HepG2 (cell line): ENCODE data around the gene ERF. TPM values are rescaled to one million over a fixed set of nuclear protein-coding genes. Genes with fewer than 3 reads are reported as not detected.
A peak's percentile ranks its signal among the peaks of the same experiment; 100 is the strongest.

ENCODE experiments used
- ARHGAP35 ChIP-seq: sonication (generic); formaldehyde crosslinking; IDR thresholded peaks from 2 replicates; pipeline ENCODE4 v1.9.0; 2022; ENCODE audit warnings: mild to moderate bottlenecking, inconsistent platforms, moderate library complexity, missing genetic modification reagents, borderline replicate concordance
- BRD4 ChIP-seq: sonication (generic); formaldehyde crosslinking; IDR thresholded peaks from 2 replicates; pipeline ENCODE4 v1.4.0; 2020; ENCODE audit warnings: missing genetic modification reagents
- NFATC3 ChIP-seq: sonication (generic); formaldehyde crosslinking; IDR thresholded peaks from 2 replicates; pipeline ENCODE4 v1.5.1; 2020; ENCODE audit warnings: mild to moderate bottlenecking, missing genetic modification reagents
- SIX4 ChIP-seq: sonication (generic); formaldehyde crosslinking; IDR thresholded peaks from 2 replicates; pipeline ENCODE4 v1.4.0; 2020; ENCODE audit warnings: missing genetic modification reagents
- ZBTB49 ChIP-seq: sonication (generic); formaldehyde crosslinking; IDR thresholded peaks from 2 replicates; pipeline ENCODE4 v1.4.0; 2020; ENCODE audit warnings: missing genetic modification reagents, borderline replicate concordance
- ZC3H4 ChIP-seq: sonication (generic); formaldehyde crosslinking; IDR thresholded peaks from 2 replicates; pipeline ENCODE4 v1.4.0; 2020; ENCODE audit warnings: missing genetic modification reagents, borderline replicate concordance
- ZFP36 ChIP-seq: fragments of 150-350 bp; IDR thresholded peaks from 2 replicates; pipeline ENCODE4 v1.6.1; 2018; ENCODE audit warnings: borderline replicate concordance, low read length, low read depth; ENCODE audit not compliant: partially characterized antibody
- ZFY ChIP-seq: sonication (generic); formaldehyde crosslinking; IDR thresholded peaks from 2 replicates; pipeline ENCODE4 v1.4.0; 2020; ENCODE audit warnings: missing genetic modification reagents
- ZNF382 ChIP-seq: sonication (generic); formaldehyde crosslinking; IDR thresholded peaks from 2 replicates; pipeline ENCODE4 v1.5.0; 2020; ENCODE audit warnings: missing genetic modification reagents, mild to moderate bottlenecking, borderline replicate concordance
- ZNF629 ChIP-seq: sonication (generic); formaldehyde crosslinking; conservative IDR thresholded peaks from 2 replicates; pipeline ENCODE4 v1.5.0; 2020; ENCODE audit warnings: missing genetic modification reagents
- ZNF709 ChIP-seq: sonication (generic); formaldehyde crosslinking; IDR thresholded peaks from 2 replicates; pipeline ENCODE4 v1.5.0; 2020; ENCODE audit warnings: mild to moderate bottlenecking, missing genetic modification reagents
- ZNF792 ChIP-seq: IDR thresholded peaks from 2 replicates; pipeline ENCODE4 v1.6.1; 2016
- ZSCAN21 ChIP-seq: sonication (generic); formaldehyde crosslinking; IDR thresholded peaks from 2 replicates; pipeline ENCODE4 v1.8.0; 2022; ENCODE audit warnings: mild to moderate bottlenecking, missing genetic modification reagents, moderate library complexity, borderline replicate concordance
- ZUFSP ChIP-seq: sonication (generic); formaldehyde crosslinking; IDR thresholded peaks from 2 replicates; pipeline ENCODE4 v1.9.0; 2021; ENCODE audit warnings: missing genetic modification reagents, mild to moderate bottlenecking, borderline replicate concordance
- polyA plus RNA-seq, 8 experiments: library from polyadenylated mRNA; depleted of rRNA in 3 of 8; stranded (reverse) in 7 of 8; unstranded in 1 of 8; fragments of >200 nt; fragmentation: Illumina TruSeq in 4 of 8; extraction: Trizol in 4 of 8; gene quantifications; 2 replicates each; pipeline versions ENCODE4 v1.2.1 to v1.2.3, GENCODE V29; 2011 to 2016; ENCODE audit warnings: low read depth in 4 of 8, missing spikeins in 1 of 8, mixed read lengths in 1 of 8; ENCODE audit not compliant: insufficient read depth in 1 of 8
- total RNA-seq, 5 experiments: library from RNA; depleted of rRNA; stranded (reverse); fragments of >200 nt; fragmentation: Illumina TruSeq; extraction: Trizol; gene quantifications; 2 replicates each; pipeline ENCODE4 v1.2.3, GENCODE V29; 2016; ENCODE audit warnings: low read depth in 1 of 5
- TF ChIP-seq, protein P1 (sequence below), 2 experiments: fragments of 450-650 bp in 1 of 2; sonication (generic) in 1 of 2; formaldehyde crosslinking in 1 of 2; IDR thresholded peaks; 2 replicates each; pipeline versions ENCODE4 v1.6.1 to v1.8.0; 2016 to 2022; ENCODE audit warnings: antibody characterized with exemption in 1 of 2, mild to moderate bottlenecking in 1 of 2, missing genetic modification reagents in 1 of 2

ERF gene
- total and polyA plus RNA-seq, 2 of the 13 experiments (the other 11 are each of a cell fraction or from before 2014, with no cell fraction given) = 67.1 to 69.9 TPM

- TF ChIP-seq, protein P1, sequence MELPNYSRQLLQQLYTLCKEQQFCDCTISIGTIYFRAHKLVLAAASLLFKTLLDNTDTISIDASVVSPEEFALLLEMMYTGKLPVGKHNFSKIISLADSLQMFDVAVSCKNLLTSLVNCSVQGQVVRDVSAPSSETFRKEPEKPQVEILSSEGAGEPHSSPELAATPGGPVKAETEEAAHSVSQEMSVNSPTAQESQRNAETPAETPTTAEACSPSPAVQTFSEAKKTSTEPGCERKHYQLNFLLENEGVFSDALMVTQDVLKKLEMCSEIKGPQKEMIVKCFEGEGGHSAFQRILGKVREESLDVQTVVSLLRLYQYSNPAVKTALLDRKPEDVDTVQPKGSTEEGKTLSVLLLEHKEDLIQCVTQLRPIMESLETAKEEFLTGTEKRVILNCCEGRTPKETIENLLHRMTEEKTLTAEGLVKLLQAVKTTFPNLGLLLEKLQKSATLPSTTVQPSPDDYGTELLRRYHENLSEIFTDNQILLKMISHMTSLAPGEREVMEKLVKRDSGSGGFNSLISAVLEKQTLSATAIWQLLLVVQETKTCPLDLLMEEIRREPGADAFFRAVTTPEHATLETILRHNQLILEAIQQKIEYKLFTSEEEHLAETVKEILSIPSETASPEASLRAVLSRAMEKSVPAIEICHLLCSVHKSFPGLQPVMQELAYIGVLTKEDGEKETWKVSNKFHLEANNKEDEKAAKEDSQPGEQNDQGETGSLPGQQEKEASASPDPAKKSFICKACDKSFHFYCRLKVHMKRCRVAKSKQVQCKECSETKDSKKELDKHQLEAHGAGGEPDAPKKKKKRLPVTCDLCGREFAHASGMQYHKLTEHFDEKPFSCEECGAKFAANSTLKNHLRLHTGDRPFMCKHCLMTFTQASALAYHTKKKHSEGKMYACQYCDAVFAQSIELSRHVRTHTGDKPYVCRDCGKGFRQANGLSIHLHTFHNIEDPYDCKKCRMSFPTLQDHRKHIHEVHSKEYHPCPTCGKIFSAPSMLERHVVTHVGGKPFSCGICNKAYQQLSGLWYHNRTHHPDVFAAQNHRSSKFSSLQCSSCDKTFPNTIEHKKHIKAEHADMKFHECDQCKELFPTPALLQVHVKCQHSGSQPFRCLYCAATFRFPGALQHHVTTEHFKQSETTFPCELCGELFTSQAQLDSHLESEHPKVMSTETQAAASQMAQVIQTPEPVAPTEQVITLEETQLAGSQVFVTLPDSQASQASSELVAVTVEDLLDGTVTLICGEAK (IDR thresholded peaks at IDR 0.05) = no peak
- TF ChIP-seq, protein P1 (CRISPR knock-in tag; IDR thresholded peaks at IDR 0.05) = no peak
- TF ChIP-seq ARHGAP35 (CRISPR knock-in tag) (no peak), NFATC3 (no peak), ZNF792 (CRISPR knock-in tag) (0 out of 2 replicates have a peak, but pooled peaks have one; percentile 26), ZBTB49 (CRISPR knock-in tag) (no peak), ZNF629 (CRISPR knock-in tag) (no peak), ZUFSP (CRISPR knock-in tag) (no peak), ZSCAN21 (CRISPR knock-in tag) (no peak), ZNF709 (CRISPR knock-in tag) (0 out of 2 replicates have a peak, but pooled peaks have one; percentile 31), ZFP36 (no peak), SIX4 (no peak), ZNF382 (CRISPR knock-in tag) (no peak), BRD4 (CRISPR knock-in tag) (no peak), ZFY (CRISPR knock-in tag) (0 out of 2 replicates have a peak, but pooled peaks have one; percentile 19), ZC3H4 (CRISPR knock-in tag) (no peak)
Measured at GRCh38 chr19:42290523-42291434, 35.9 kb upstream of the ERF start (continued).
